Renal pelvis (tissue), 4 donors: ENCODE data around the gene LHX4. TPM values are rescaled to one million over a fixed set of nuclear protein-coding genes. Genes with fewer than 3 reads are reported as not detected.
"Not testable (repeated sequence)": the region's sequence is repeated elsewhere in the genome, so short reads cannot be mapped to it uniquely, and the experiment has no call there.

Source experiments
- DNase-seq: peaks from one replicate; pipeline ENCODE4 v3.0.0-alpha.2; 2013
- polyA plus RNA-seq, 3 donors: library from polyadenylated mRNA; unstranded; fragments of 120-200 nt; gene quantifications; one replicate each; pipeline ENCODE4 v1.2.1, GENCODE V29; 2013; ENCODE audit not compliant: insufficient read length in 3 of 3

Gene LHX4
- polyA plus RNA-seq, 3 donors: 1.5 to 4.5 (median 4.3) TPM

GRCh38 chr1:180195916-180196315 is 34.1 kb upstream of the LHX4 start:
- DNase-seq: no peak

GRCh38 chr1:180196436-180197003 is 33.5 kb upstream of the LHX4 start:
- DNase-seq: no peak

- DNase-seq: no peak
Observed at GRCh38 chr1:180197231-180197630, 32.8 kb upstream of the LHX4 start.

GRCh38 chr1:180198196-180198595 is 31.9 kb upstream of the LHX4 start:
- DNase-seq: no peak

GRCh38 chr1:180198611-180199010 is 31.5 kb upstream of the LHX4 start:
- no peak for DNase-seq

- no peak for DNase-seq
Observed at GRCh38 chr1:180199018-180199417, 31.0 kb upstream of the LHX4 start.

GRCh38 chr1:180201451-180202200 is 28.4 kb upstream of the LHX4 start:
- no peak for DNase-seq

GRCh38 chr1:180202588-180202987 is 27.5 kb upstream of the LHX4 start:
- DNase-seq: not testable (repeated sequence)

GRCh38 chr1:180204231-180204630 is 25.8 kb upstream of the LHX4 start:
- DNase-seq: no peak

GRCh38 chr1:180206581-180206980 is 23.5 kb upstream of the LHX4 start:
- DNase-seq: no peak

- DNase-seq: no peak
Observed at GRCh38 chr1:180208264-180208663, 21.8 kb upstream of the LHX4 start.

GRCh38 chr1:180210008-180210620 is 19.9 kb upstream of the LHX4 start:
- no peak for DNase-seq

- DNase-seq: no peak
Observed at GRCh38 chr1:180211156-180211859, 18.8 kb upstream of the LHX4 start.

- DNase-seq: no peak
Observed at GRCh38 chr1:180211860-180212229, 18.2 kb upstream of the LHX4 start.

- no peak for DNase-seq
Observed at GRCh38 chr1:180213401-180214170, 16.5 kb upstream of the LHX4 start.

GRCh38 chr1:180215856-180216625 is 14.0 kb upstream of the LHX4 start:
- DNase-seq: no peak

- no peak for DNase-seq
Observed at GRCh38 chr1:180217006-180217405, 13.1 kb upstream of the LHX4 start.

- no peak for DNase-seq
Observed at GRCh38 chr1:180218806-180219765, 11.0 kb upstream of the LHX4 start.

- no peak for DNase-seq
Observed at GRCh38 chr1:180219776-180220175, 10.3 kb upstream of the LHX4 start.

GRCh38 chr1:180221462-180221861 is 8.6 kb upstream of the LHX4 start:
- no peak for DNase-seq
